HG02885 (cell line): ENCODE data around the gene WWOX.
"Not testable (repeated sequence)": the region's sequence is repeated elsewhere in the genome, so short reads cannot be mapped to it uniquely, and the experiment has no call there.

ENCODE experiments used
- ATAC-seq: cut with Tn5 transposase; IDR thresholded peaks from one replicate; pipeline ENCODE4 v1.9.1; 2021; ENCODE audit warnings: mild to moderate bottlenecking; ENCODE audit not compliant: unreplicated experiment, poor library complexity

Gene WWOX

DNA sequence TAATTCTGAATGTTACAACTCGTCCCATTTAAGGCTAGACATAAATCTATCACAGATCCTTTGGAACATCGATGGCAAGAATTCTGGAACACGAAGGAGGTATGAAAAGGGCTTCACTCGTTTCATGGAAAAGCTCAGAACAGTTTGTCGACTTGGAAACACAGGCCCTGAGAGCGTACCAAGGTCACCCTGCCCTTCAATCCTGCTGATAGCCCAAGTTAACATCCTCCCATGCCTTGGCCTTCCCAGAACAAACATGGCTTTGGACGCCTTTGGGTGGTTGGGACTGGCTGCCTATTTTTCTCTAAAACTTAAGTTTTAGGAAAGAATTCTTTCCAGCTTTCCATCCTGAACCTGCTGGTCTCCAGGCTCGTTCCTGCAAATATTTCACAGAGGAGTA is 1105.0 kb downstream of the WWOX start:
- no peak for ATAC-seq

DNA sequence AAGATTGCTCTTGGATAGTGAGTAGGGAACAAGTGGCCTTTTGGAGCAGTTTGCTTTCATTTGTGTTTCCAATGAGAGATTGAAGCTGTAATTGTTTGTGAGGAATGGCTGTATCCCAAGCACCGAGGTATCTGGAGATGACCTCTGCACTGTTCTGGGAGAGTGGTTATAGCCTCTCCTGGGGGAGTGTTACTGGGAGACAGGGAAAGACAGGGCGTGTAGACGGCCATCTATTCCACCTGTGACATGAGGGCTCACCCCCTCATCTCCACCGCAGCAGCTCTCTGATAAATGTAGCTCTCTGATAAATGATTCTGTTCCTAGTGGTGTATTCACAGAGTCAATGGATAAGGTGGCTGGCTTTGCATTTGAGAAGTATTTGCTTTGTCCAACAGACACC is 1107.4 kb downstream of the WWOX start:
- no peak for ATAC-seq

DNA sequence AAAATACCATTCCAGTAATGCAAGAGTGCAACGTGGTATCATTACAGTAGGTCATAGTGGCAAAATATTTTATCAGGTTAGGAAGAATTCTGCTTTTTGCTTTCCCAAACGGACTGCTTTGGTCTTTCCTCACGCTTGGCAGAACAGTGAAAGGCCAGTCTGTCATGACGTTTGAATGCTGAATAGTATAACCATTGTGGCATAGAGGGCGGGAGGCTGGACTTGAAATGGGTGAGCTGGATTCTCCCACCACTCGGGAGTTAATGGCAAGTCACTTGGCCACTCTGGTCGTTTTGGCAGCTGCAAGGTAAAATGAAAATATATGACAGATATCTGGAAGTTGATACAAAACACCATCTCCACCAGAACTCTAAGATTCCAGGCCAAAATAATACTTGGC is 1109.9 kb downstream of the WWOX start:
- no peak for ATAC-seq

DNA sequence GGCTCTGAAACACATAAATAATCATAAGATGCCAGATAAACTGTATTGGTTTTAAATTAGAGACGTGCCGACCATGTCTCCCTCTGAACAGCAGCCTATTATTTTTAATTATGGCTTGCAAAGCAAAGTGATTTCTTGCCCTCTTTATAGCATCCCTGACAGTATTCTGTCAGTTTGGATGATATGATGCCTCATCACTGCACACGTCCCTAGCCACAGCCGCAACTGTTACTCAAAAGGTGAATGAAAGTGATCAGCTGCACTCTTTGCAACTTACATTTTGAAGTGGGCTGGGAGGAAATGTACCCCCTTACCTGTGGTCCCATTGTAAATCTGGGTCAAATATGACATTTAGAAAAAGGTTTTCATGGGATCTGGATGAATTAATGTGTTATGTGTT is 1111.2 kb downstream of the WWOX start:
- ATAC-seq: no peak

DNA sequence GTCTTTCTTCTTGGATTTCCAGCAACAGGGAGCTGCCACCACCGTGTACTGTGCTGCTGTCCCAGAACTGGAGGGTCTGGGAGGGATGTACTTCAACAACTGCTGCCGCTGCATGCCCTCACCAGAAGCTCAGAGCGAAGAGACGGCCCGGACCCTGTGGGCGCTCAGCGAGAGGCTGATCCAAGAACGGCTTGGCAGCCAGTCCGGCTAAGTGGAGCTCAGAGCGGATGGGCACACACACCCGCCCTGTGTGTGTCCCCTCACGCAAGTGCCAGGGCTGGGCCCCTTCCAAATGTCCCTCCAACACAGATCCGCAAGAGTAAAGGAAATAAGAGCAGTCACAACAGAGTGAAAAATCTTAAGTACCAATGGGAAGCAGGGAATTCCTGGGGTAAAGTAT is 1112.1 kb downstream of the WWOX start:
- no peak for ATAC-seq

DNA sequence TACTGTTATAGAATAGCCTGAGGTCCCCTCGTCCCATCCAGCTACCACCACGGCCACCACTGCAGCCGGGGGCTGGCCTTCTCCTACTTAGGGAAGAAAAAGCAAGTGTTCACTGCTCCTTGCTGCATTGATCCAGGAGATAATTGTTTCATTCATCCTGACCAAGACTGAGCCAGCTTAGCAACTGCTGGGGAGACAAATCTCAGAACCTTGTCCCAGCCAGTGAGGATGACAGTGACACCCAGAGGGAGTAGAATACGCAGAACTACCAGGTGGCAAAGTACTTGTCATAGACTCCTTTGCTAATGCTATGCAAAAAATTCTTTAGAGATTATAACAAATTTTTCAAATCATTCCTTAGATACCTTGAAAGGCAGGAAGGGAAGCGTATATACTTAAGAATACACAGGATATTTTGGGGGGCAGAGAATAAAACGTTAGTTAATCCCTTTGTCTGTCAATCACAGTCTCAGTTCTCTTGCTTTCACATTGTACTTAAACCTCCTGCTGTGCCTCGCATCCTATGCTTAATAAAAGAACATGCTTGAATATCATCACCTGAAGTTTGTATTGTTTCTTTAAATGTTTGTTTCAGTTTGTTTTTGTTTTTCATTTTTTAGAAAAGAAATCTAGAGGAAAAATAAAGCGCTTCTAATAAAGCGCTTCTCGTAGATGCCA is 1112.8 kb downstream of the WWOX start:
- ATAC-seq: no peak

DNA sequence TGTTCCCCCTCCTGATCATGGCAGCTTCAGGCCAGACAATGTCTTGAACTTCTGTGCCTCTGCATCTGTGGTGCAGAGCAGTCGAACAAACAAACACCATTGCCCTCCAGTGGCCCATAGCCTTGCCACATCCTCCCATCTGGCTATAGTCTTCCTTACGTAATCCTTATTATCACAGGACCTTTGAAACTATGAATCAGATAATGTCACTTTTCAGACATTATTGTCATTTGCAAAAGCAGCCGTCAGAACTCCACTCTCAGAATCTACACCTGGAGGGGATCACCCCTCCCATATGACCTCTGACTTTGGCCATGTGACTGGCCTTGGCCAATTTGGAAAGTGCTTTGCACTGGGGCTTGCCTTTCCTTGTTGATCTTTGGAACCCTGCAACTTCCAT is 1113.8 kb downstream of the WWOX start:
- no peak for ATAC-seq

DNA sequence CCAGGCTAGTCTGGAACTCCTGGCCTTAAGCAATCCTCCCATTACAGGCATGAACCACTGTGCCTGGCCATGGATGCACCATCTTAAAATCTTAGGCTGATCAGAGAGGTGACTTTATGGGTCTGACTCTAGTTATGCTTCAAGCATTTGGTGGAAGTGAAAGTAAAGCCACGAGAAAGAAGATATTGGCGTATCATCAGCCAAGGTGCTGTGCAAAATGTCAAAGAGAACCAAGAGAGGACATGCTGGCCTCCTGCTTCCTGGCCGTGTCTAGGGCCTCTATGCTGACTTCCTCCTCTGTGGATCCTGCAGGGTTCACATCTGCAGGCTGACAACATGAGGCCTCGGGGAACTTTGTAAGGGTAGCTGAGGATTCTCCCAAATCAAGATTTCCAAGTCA is 1115.8 kb downstream of the WWOX start:
- no peak for ATAC-seq

DNA sequence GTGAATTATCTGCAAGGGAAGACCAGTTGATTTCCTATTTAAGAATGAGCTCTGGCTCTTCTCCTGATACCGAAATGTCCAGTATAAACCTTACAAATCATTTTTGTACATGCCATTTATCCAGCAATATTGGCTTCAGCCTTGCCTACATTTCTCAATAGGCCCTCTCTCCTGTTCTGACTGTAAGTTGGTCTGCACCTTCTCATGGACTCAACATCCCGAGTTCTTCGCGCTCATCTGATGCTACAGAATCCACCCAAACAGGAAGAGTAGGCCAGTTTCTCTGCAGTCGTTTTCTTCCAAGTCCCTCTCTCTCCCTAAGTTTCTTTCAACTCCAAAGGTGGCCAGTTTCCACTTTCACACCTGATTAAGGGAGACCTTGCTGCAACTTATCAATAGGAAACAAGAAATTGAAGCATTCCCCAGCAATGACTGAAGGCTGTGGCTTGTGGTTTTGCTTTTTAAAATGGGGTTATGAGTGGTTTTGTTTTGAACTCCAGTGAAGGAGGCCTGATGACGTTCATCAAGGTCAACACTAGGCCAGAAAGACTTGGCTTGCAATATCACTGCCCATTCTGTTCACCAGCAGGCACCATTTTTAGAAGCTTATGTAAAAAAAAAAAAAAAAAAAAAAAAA is 1118.0 kb downstream of the WWOX start:
- ATAC-seq: no peak

DNA sequence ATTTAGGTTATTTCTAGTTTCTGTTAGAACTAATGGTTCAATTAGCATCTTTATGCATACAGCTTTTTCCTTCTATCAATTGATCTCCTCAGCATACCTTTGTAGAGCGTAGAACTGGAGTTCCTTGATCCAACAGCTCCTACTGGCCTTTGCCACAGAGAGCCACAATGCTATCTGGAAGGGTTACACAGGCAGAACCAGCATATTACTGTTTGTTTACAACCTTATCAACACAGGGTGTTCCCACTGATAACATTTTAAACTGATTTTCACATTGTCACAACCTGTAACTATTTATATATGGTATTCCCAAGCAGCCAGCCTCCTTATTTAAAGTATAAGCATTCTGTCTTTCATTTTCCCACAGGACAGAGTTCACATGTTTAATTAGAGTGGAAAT is 1118.9 kb downstream of the WWOX start:
- no peak for ATAC-seq

DNA sequence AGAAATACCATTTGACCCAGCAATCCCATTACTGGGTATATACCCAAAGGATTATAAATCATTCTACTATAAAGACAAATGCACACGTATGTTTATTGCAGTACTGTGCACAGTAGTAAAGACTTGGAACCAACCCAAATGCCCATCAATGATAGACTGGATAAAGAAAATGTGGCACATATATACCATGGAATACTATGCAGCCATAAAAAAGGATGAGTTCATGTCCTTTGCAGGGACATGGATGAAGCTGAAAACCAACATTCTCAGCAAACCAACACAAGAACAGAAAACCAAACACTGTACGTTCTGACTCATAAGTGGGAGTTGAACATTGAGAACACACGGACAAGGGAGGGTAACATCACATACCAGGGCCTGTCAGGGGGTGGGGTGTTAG is 1126.5 kb downstream of the WWOX start:
- not testable (repeated sequence) for ATAC-seq

DNA sequence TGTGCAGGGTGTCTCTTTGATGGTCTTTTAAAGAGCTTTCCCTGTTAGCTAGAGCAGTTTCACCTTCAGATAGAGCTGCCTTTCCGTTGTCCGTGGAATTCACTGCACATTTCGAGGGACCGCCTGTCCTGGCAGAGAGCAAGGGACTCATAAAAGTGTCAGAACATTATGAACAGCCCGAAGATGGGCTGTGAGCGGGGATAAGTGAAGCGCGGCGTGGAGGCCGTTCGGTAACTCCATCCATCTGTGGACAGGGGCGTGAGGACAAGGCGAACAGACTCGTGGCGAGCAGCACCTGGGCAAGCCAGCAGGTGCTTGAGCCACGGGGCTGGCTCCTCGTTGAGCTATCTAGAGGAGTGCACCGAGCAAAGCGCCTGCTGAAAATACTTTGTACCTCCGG is 1129.9 kb downstream of the WWOX start:
- no peak for ATAC-seq

DNA sequence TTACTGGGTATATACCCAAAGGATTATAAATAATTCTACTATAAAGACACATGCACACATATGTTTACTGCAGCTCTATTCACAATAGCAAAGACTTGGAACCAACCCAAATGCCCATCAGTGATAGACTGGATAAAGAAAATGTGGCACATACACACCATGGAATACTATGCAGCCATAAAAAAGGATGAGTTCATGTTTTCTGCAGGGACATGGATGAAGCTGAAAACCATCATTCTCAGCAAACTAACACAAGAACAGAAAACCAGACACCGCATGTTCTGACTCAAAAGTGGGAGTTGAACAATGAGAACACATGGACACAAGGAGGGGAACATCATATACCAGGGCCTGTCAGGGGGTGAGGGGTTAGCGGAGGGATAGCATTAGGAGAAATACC is 1146.2 kb downstream of the WWOX start:
- ATAC-seq: not testable (repeated sequence)

DNA sequence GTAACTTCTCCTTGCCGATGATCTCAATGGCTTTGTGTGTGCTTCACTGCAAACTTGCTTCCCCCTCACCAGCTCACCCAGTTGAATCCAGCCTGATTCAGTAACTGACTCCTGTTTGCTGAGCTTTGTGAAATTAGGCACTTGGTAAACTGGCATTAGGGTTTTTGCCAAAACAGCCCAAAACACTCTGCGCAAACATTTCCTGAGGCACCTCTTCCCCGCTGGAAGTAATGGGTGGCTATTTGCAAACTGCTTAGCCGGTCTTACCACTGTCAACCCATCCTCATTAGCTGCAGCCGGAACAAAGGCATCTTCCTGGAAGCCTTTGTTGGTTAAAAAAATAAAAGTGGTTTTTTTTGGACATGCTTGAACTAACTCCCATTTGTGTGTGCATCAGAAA is 1147.9 kb downstream of the WWOX start:
- no peak for ATAC-seq

DNA sequence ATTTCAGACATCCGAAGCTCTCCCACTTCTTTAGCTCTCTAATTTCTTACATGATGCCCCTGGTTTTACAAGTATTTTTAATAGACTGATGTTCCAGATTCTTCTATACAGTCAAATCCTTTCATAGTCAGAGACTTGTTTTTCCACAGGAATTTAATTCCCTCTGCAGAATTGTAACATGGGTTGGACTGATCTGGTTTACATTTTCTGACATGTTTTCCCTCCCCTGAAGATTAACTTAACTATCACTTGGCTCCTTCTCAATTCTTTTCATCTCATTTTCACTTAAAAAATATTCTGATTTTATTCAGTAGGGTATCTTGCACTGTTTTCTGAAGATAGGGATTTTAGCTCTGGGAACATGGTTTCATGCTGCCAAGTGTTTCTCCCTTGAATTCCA is 1148.9 kb downstream of the WWOX start:
- ATAC-seq: no peak

DNA sequence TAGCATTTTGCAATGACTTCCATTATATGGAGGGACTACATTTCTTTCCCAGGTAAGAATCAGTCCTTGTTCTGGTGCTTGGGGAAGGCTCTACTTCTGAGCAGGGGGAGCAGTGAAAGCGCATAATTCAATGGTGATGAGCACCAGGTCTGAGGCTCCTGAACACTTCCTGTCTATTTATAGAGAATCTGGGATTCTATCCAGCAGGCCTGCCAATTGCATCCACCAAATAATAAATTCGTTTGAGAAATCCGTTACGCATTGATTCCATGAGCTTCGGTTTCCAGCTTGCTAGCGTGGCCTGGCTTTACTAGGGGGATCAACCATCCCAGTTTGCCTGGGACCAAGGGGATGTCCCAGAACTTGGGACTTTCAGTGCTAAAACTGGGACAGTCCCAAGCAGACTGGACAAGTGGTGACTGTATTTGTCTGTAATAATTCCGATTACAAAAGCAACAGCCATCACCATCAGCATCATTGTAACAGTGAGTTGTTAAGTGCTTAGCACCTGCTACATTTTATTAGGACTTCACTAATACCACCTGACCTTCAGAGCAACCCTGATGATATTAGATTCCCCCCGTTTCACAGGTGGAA is 1151.1 kb downstream of the WWOX start:
- no peak for ATAC-seq

DNA sequence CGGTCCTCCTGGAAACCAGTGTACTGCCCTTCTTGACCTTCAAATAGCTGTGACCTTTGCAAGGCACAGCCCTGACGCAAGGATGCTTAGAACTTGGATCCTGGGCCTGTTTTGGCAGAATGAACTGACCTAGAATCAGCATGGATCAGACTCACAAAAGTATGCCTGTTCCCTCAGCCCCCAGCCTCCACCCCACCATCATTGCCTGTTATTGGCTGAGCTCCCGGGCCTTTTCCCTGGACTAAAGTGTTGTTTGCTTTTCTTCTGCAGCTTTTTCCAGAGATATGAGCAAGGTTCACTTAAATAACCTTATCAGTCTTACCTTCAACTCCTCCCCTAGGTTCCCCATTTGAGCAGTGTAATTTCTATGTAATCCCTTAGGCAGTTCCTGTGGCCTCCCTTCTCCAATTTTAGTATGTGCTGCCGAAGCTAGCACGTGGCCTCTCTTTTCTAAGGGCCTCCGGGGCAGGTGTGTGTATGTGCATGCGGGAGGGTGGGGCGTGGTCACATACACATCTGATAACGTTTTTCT is 1153.7 kb downstream of the WWOX start:
- ATAC-seq: no peak

DNA sequence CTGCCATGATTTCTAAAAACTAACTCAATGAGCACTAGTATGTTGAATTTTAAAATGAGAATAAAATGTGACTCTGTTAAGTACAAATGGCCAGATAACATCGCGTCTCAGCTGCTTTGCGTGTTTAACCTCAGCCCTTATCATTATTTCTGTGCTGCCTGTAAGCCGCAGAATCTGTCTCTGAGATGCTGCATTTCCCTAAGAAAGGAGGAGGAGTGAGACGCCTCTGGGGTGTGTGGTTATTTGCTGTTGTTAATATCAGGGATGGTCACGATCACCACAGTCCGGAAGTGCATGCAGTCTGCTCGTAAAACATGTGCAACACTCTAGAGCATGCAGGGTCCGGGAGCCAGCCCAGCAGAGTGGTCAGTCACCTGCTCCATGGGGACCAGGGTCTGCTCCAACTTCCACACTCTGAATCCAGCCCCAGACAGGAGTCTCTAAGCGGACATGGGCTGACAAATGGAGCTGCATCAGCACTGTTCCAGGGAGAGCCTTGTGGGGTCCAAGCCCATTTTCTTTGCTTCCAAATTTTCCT is 1158.6 kb downstream of the WWOX start:
- ATAC-seq: no peak

DNA sequence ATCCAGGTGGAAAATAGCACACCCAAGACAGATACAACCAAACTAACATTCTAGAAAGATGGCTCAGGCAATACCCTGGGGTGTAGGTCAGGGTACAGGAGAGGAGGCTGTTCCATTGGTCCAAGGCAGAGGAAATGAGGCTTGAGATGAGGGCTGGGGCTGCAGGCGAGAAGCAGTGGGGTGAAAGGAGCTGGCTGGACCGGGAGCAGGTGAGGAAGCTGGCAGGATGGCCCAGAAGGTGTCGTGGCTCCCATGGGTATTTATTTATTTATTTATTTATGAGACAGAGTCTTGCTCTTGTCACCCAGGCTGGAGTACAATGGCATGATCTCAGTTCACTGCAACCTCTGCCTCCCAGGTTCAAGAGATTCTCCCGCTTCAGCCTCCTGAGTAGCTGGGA is 1161.4 kb downstream of the WWOX start:
- not testable (repeated sequence) for ATAC-seq

DNA sequence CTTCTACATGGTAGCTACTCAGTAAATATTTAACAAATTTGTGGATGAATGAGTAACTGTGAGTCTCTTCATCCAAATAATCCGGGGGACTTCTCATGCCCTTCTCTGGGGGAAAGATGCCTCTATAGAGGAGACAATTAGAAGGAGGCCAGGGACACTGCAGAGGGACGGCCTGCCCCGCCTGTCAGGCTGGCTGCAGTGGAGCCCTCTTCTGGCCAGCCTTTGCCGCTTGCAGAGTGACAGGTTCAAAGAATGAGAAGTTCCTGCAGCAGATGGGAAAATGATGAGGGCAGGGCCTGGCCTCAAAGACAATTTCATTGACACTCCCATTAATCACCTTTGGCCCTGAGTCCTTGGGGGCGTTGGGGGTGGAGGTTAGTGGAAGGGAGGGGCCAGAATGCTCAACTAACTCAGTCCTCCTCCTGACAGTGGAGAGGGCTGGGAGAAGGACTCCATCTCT is 1162.1 kb downstream of the WWOX start:
- no peak for ATAC-seq

DNA sequence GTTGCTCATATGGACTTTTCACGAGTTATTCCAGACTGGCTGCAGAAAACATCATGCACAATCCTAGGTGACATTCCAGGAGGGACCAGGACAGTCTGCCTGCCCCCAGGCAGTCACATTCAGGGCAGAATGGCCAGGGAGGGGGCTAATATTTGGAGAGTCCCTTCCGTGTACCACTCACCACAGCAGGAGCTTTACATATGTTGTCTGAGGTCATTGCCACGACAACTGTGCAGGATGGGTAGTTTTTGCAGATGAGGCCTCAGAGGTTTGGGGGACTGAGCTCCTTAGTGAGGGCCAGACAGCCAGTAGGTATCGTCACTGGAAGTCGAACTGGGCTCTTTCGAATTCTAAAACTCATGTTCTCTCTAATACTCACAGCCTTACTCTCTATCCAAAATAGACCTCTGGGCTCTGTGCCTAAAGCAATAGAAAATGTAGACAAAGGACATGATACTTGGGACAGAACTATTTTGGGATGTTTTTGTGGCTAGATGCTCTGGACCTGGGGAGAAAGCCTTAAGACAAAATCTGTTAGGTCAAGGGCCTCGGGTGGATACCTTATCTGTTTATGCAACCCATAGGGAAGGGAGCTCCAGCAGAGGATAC is 1162.6 kb downstream of the WWOX start:
- ATAC-seq: no peak
